H1 (cell line): ENCODE results near the gene ME1. TPM values are rescaled to one million over a fixed set of nuclear protein-coding genes. Genes with fewer than 3 reads are reported as not detected.

Experiments
- ASH2L ChIP-seq: fragments of 200-600, 300-600 bp; sonication (generic); IDR thresholded peaks from one replicate; pipeline ENCODE4 v1.7.1; 2017; ENCODE audit warnings: low read length
- CHD7 ChIP-seq: fragments of 300-600 bp; sonication (generic); IDR thresholded peaks from 2 replicates; pipeline ENCODE4 v1.7.1; 2012; ENCODE audit warnings: low read length, moderate library complexity, mild to moderate bottlenecking, inconsistent platforms; ENCODE audit not compliant: insufficient replicate concordance
- EZH2 ChIP-seq: fragments of 200-600 bp; sonication (generic); IDR thresholded peaks from 2 replicates; pipeline ENCODE4 v1.7.1; 2012; ENCODE audit warnings: low read depth, mild to moderate bottlenecking, moderate library complexity, low read length, inconsistent platforms; ENCODE audit not compliant: severe bottlenecking
- KDM4A ChIP-seq: IDR thresholded peaks from one replicate; pipeline ENCODE4 v1.7.1; 2012; ENCODE audit warnings: low read depth, mild to moderate bottlenecking, moderate library complexity, low read length, inconsistent platforms; ENCODE audit not compliant: severe bottlenecking
- MAFK ChIP-seq: IDR thresholded peaks from 2 replicates; pipeline ENCODE4 v1.6.1; 2012; ENCODE audit warnings: low read depth, mild to moderate bottlenecking, improper control_type of control experiment, low read length
- PHF8 ChIP-seq: fragments of 200-600 bp; sonication (generic); conservative IDR thresholded peaks from 2 replicates; pipeline ENCODE4 v1.7.1; 2012; ENCODE audit warnings: low read depth, mild to moderate bottlenecking, inconsistent platforms, low read length, moderate library complexity
- POLR2A ChIP-seq, 2 experiments: IDR thresholded peaks; 1 replicate in 1 of 2; 2 replicates in 1 of 2; pipeline ENCODE4 v1.6.1; 2011; ENCODE audit warnings: low read depth in 2 of 2, low read length in 2 of 2, mild to moderate bottlenecking in 2 of 2; ENCODE audit errors: control extremely low read depth in 1 of 2
- TAF1 ChIP-seq: IDR thresholded peaks from 2 replicates; pipeline ENCODE4 v1.6.1; 2011; ENCODE audit warnings: mild to moderate bottlenecking, low read depth, low read length
- TCF12 ChIP-seq: IDR thresholded peaks from 2 replicates; pipeline ENCODE4 v1.6.1; 2011; ENCODE audit warnings: low read depth, mild to moderate bottlenecking, low read length
- polyA plus RNA-seq, 7 experiments: library from polyadenylated mRNA; depleted of rRNA in 3 of 7; stranded (reverse) in 5 of 7; unstranded in 2 of 7; fragments of >200 nt in 5 of 7; fragments of 200-250 nt in 2 of 7; gene quantifications; 1 replicate in 5 of 7; 2 replicates in 1 of 7; 4 replicates in 1 of 7; pipeline versions ENCODE4 v1.2.1 to v1.2.3, GENCODE V29; 2011 to 2013; ENCODE audit warnings: missing spikeins in 2 of 7, mixed read lengths in 2 of 7
- total RNA-seq: library from RNA; stranded (reverse); fragmentation: NEBNext Ultra II Directional; extraction: Animal tissue kit (Norgen Biotek cat#: 25700); gene quantifications from 2 replicates; pipeline ENCODE4 v1.2.1, GENCODE V29; 2021

Gene ME1
- total and polyA plus RNA-seq, 2 of the 8 experiments (the other 6 are each of a cell fraction or from before 2014, with no cell fraction given): 1.3 to 3.9 TPM

GRCh38 chr6:83430611-83431544 lies at the start of gene ME1 (continued):
- TF ChIP-seq CHD7 (no peak), POLR2A (IDR thresholded peaks at IDR 0.05; ENCODE audit: control extremely low read depth in 1 of 2, low read depth in 2 of 2, low read length in 2 of 2) (peak in 1 of 2 experiments; percentile 64), TCF12 (no peak), KDM4A (peak; percentile 90), PHF8 (peak; percentile 51), MAFK (peak; percentile 84; the same call in 1 of the 2 replicates), ASH2L (peak; percentile 97), TAF1 (peak; percentile 7; the same call in 1 of the 2 replicates), EZH2 (peak; percentile 40)
